Measurements from ENCODE around the gene ABLIM3.

GRCh38 chr5:149260761-149261160 is 119.5 kb downstream of the ABLIM3 start:
- TF ChIP-seq ZNF274 (IDR thresholded peaks at IDR 0.05; ENCODE audit: low read depth, low read length) (no peak), POLR2A (IDR thresholded peaks at IDR 0.05; ENCODE audit: borderline replicate concordance, extremely low read depth, insufficient read depth, insufficient read length) (no peak), SP1 (IDR thresholded peaks at IDR 0.05; ENCODE audit: low read depth) (no peak), YY1 (IDR thresholded peaks at IDR 0.05; ENCODE audit: extremely low read depth, insufficient replicate concordance, low read depth, low read length) (no peak), EZH2 (IDR thresholded peaks at IDR 0.05) (no peak)

Measured in HCT116 (cell line).